GM18511 (cell line): ENCODE results near the gene SLC6A1.

ENCODE experiments used
- ATAC-seq: cut with Tn5 transposase; IDR thresholded peaks from one replicate; pipeline ENCODE4 v1.9.1; 2021; ENCODE audit warnings: mild to moderate bottlenecking, moderate library complexity; ENCODE audit not compliant: unreplicated experiment

The SLC6A1 gene

GRCh38 chr3:11015369-11015768, 22.8 kb downstream of the SLC6A1 start:
- ATAC-seq = no peak

- ATAC-seq = no peak
These were observed 24.2 kb downstream of the SLC6A1 start for GRCh38 chr3:11016727-11017126.

GRCh38 chr3:11019116-11019819, 26.7 kb downstream of the SLC6A1 start:
- no peak for ATAC-seq

GRCh38 chr3:11020764-11021163, 28.2 kb downstream of the SLC6A1 start:
- ATAC-seq = no peak

- ATAC-seq = no peak
These were observed 29.1 kb downstream of the SLC6A1 start for GRCh38 chr3:11021611-11022011.

GRCh38 chr3:11022115-11022514, 29.6 kb downstream of the SLC6A1 start:
- ATAC-seq = no peak

- ATAC-seq = no peak
These were observed 31.6 kb downstream of the SLC6A1 start for GRCh38 chr3:11024181-11024580.

- no peak for ATAC-seq
These were observed 37.4 kb downstream of the SLC6A1 start for GRCh38 chr3:11029948-11030347.

GRCh38 chr3:11033871-11034270, 41.3 kb downstream of the SLC6A1 start:
- no peak for ATAC-seq

- ATAC-seq = no peak
These were observed 41.9 kb downstream of the SLC6A1 start for GRCh38 chr3:11034309-11034985.

- no peak for ATAC-seq
These were observed 43.4 kb downstream of the SLC6A1 start for GRCh38 chr3:11035757-11036505.

GRCh38 chr3:11037241-11037873, 44.8 kb downstream of the SLC6A1 start:
- no peak for ATAC-seq

GRCh38 chr3:11037976-11038375, 45.4 kb downstream of the SLC6A1 start:
- ATAC-seq = no peak

GRCh38 chr3:11045536-11045935, 53.0 kb downstream of the SLC6A1 start:
- no peak for ATAC-seq

GRCh38 chr3:11047500-11047899, 55.0 kb downstream of the SLC6A1 start:
- no peak for ATAC-seq

GRCh38 chr3:11050666-11051323, 58.2 kb downstream of the SLC6A1 start:
- no peak for ATAC-seq

- no peak for ATAC-seq
These were observed 61.5 kb downstream of the SLC6A1 start for GRCh38 chr3:11053926-11054503.

- ATAC-seq = no peak
These were observed 62.3 kb downstream of the SLC6A1 start for GRCh38 chr3:11054739-11055438.

GRCh38 chr3:11055496-11055895, 62.9 kb downstream of the SLC6A1 start:
- no peak for ATAC-seq

- ATAC-seq = no peak
These were observed 64.0 kb downstream of the SLC6A1 start for GRCh38 chr3:11056531-11057050.
